Germinal center (tissue), 1 donor: Measurements from ENCODE around the gene MMP8.
A peak's percentile ranks its signal among the peaks of the same experiment; 100 is the strongest.

Experiments used
- DNase-seq: peaks from one replicate; pipeline ENCODE4 v3.0.0; 2012; ENCODE audit warnings: mixed read lengths, low spot score

The MMP8 gene

GRCh38 chr11:102722821-102723220, 1.9 kb downstream of the MMP8 start:
- DNase-seq = no peak

GRCh38 chr11:102719620-102720277, 5.0 kb downstream of the MMP8 start:
- DNase-seq = no peak

- DNase-seq = no peak
Observed at GRCh38 chr11:102717280-102717679, 7.5 kb downstream of the MMP8 start.

- no peak for DNase-seq
Observed at GRCh38 chr11:102716527-102716926, 8.2 kb downstream of the MMP8 start.

- no peak for DNase-seq
Observed at GRCh38 chr11:102712137-102712536, 12.6 kb downstream of the MMP8 start.

- DNase-seq = no peak
Observed at GRCh38 chr11:102709201-102709945, 15.4 kb downstream of the MMP8 start.

GRCh38 chr11:102708654-102709053, 16.1 kb downstream of the MMP8 start:
- no peak for DNase-seq

- no peak for DNase-seq
Observed at GRCh38 chr11:102705626-102706025, 19.1 kb downstream of the MMP8 start, which contains the start of gene MMP27. MMP27 (minus strand) TSS chr11:102705769; CDS start chr11:102705714, 55 bp downstream.

- no peak for DNase-seq
Observed at GRCh38 chr11:102704841-102705240, 19.9 kb downstream of the MMP8 start.

GRCh38 chr11:102703826-102704493, 20.8 kb downstream of the MMP8 start:
- no peak for DNase-seq

GRCh38 chr11:102695201-102695600, 29.6 kb downstream of the MMP8 start:
- no peak for DNase-seq

GRCh38 chr11:102685754-102686153, 39.0 kb downstream of the MMP8 start:
- no peak for DNase-seq

GRCh38 chr11:102685338-102685737, 39.4 kb downstream of the MMP8 start:
- no peak for DNase-seq

- DNase-seq = no peak
Observed at GRCh38 chr11:102683277-102683676, 41.5 kb downstream of the MMP8 start.

GRCh38 chr11:102680945-102681344, 43.8 kb downstream of the MMP8 start:
- DNase-seq = no peak

GRCh38 chr11:102678022-102678421, 46.7 kb downstream of the MMP8 start:
- no peak for DNase-seq

GRCh38 chr11:102676084-102676483, 48.7 kb downstream of the MMP8 start:
- DNase-seq = no peak

GRCh38 chr11:102669664-102670063, 55.1 kb downstream of the MMP8 start:
- no peak for DNase-seq

GRCh38 chr11:102666331-102666957, 58.3 kb downstream of the MMP8 start:
- peak; percentile 46 for DNase-seq

GRCh38 chr11:102664001-102664752, 60.6 kb downstream of the MMP8 start:
- peak; percentile 29 for DNase-seq

- no peak for DNase-seq
Observed at GRCh38 chr11:102662607-102663006, 62.1 kb downstream of the MMP8 start.
